ENCODE results near the gene SLC37A1. TPM values are rescaled to one million over a fixed set of nuclear protein-coding genes. Genes with fewer than 3 reads are reported as not detected.

The SLC37A1 gene
- total RNA-seq, 1 donor from 2014 or later: 5.0 TPM

DNA sequence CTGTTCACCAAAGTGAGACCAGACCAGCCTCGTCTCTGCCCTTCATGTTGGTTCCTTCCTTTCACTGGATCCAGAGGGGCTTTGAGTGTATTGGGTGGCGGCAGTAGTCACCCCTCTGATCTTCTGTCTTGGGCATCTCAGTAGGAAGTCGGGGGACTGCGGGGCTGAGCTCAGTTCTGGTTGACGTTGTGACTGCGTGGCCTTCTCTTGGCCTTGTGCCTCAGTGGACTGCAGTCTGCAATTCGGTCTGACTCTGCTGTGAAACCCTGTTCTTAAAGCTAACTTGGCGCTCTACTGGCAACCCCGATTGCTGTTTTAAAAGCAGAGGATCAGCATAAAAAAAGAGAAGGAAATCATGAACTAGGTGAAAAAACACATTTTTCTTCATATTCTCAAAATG is 56.7 kb downstream of the SLC37A1 start:
- peak; percentile 35 for DNase-seq (ENCODE audit: low spot score)
- ATAC-seq: peak; percentile 10

DNA sequence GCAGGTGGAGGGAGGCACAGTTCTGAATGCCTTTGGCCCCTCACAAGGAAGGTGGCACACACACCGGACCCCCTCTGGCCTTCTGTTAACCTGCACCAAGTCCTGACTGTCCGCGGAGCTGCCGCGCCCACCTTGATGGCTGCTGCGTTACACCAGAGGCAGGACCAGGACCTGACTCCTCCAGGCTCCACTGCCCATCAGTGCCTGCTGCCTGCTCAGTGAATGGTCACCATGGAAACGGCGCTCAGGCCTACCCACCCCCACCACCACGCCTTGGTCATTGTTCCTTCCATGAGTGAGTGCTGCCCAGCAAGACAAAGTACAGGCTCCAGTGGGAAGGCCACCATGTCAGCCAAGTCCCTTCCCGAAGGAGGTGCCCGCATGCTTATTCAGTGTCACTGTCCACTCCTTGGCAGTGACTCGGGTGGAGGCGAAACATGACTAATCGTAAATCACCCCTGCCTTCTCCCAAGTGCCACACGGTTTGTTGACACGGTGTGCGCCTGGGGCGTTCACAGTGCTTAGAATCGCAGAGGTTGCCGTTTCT is 57.3 kb downstream of the SLC37A1 start:
- DNase-seq (ENCODE audit: low spot score): peak; percentile 43
- ATAC-seq: peak; percentile 15

DNA sequence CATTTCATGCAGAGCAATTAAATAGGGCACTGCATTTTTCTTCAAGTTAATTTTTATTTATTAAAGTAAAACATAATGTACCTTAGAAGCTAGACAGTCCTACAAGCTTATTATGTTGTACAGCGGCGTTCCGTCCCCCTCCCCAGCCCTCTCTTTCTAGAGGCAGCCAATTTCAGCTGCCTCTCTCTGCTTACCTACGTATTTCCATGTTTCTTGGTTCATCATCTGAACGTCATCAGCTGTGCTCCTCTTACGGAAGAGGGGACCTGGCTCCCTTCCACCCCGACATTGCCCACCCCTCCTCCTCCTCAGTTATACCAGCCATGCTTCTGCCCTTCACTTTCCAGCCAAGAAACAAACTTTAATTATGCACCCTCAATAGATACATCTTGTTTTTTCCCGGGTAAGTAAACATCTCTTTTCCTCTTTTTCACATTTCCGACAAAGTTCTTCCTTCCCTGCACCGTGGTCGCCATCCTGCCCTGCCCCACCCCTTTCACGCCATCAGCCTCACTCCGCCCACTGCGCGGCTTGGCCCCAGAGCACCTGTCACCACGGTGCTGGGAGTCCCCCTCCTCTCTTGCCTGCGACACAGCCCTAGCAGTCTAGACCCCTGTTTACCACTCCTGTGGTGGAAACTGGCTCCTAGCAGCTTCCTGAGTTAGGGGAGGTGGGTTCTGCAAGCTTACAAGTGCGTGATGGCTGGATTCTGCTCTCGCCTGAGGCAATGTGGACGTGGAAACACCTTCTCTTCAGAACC is 57.9 kb downstream of the SLC37A1 start:
- no peak for ATAC-seq
- peak; percentile 33 for DNase-seq (ENCODE audit: low spot score)

DNA sequence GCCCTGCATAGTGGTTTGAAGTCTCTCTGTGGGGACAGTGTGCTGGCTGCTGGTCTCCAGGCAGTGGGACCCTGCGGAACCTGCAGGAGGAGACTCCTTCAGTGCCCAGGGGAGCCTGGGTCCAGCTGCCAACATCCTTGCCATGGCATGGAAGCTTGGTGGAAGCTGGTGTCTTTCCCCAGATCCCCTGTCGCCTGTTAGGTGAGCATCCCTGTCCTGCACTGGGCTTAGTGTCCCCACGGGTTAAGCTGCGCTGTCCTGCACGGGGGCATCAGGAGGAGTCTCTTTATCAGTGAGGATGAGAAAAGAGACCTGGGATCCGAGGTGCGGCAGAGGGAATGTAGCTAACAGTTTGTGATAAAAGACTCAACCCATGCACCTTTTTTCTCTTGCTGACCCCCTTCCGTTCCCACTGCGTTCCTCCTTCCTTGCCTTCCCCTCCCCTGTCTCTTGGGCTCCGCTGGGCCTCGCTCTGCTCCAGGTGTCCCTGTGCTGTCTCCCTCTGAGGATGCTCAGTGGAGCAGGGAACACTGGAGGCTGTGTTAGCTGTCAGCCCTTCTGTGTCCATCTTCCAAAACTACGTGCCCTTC is 59.3 kb downstream of the SLC37A1 start:
- peak; percentile 41 for DNase-seq (ENCODE audit: low spot score)
- no peak for ATAC-seq

DNA sequence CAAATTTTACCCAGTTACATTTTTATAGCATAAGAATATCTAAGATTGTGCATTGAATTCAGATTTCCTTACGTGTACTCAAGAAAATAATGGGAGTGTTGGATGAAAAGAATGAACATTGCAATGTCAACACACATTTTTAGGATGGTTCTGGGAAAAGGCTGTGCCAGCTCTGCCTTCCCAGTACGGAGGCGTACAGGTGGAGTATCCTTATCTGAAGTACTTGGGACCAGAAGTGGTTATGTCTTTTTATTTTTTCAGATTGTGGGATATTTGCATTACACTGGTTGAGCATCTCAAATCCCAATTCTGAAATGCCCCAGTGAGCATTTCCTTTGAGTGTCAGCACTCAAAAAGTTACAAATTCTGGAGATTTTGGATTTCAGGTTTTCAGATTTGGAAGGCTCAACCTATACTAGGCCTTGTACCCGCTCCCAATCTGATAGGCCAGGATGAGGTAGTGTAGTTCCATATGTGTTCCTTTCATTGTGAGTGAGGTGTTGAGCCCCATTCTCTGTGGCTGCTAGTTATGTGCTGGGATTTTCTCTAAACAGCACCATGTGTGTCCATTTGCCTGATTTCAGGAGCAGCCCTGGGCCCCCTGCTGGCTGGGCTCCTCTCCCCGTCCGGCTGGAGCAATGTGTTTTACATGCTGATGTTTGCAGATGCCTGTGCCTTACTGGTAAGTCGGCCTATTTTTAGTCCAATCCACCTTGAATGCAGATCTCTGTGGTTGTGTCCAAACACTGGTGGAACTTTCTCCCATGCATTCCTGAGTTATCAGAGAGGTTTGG is 60.8 kb downstream of the SLC37A1 start:
- peak; percentile 69 for ATAC-seq
- DNase-seq (ENCODE audit: low spot score): peak; percentile 47

DNA sequence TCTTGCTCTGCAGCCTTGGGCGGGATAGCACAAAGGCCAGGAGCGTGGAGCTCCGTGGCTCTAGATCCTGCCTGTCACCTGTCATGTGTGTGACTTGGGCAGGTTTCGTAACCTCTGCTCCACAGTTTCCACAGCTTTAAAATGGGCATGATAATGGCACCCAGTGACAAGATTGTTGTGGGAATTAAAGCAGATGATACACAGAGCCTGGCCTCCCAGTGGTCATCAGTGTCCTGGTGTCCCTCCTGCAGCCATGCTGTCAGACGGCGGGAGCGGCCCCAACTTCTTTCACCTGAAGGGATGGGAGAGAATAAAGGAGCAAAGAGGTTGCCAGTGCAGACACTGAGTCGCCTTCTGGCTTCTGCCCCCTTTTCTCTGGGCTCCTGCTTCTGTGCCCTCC is 61.5 kb downstream of the SLC37A1 start:
- ATAC-seq: no peak
- peak; percentile 35 for DNase-seq (ENCODE audit: low spot score)

DNA sequence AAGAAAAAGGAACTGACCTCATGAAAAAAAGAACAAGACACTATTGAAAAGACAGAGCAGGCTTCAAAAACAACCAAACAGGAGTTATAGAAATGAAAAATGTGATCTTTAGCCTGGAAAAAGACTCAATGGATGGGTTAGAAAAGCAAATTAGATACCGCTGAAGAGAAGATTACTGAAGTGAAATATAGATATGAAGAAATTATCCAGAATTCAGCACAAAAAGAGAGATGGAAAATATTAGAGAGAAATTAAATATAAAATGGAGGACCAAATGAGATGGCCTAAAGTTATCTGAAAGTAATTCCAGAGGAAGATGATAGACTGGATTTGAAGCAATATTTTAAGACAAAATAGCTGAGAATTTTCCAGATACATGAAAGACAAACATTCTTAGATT is 63.0 kb downstream of the SLC37A1 start:
- DNase-seq (ENCODE audit: low spot score) (no peak), ATAC-seq (no peak)

DNA sequence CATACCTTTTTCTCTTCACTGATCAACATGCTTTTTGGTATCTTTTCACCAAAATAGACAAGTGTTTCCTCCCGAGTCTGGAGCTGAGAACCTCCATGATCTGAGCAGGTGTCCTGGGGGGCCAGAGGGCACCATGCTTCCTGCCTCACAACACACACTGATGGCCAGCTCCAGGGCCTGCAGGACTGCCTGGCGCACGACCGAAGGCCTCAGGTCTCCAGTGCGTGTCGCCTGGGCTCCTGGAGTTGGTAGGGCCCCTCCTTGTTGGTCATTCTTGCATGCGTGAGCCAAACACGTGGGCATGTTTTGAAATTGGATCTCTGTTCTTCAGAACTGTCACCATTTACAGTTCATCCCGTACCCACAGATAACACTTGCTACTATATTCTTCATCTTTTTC is 64.4 kb downstream of the SLC37A1 start:
- no peak for ATAC-seq
- DNase-seq (ENCODE audit: low spot score): no peak

DNA sequence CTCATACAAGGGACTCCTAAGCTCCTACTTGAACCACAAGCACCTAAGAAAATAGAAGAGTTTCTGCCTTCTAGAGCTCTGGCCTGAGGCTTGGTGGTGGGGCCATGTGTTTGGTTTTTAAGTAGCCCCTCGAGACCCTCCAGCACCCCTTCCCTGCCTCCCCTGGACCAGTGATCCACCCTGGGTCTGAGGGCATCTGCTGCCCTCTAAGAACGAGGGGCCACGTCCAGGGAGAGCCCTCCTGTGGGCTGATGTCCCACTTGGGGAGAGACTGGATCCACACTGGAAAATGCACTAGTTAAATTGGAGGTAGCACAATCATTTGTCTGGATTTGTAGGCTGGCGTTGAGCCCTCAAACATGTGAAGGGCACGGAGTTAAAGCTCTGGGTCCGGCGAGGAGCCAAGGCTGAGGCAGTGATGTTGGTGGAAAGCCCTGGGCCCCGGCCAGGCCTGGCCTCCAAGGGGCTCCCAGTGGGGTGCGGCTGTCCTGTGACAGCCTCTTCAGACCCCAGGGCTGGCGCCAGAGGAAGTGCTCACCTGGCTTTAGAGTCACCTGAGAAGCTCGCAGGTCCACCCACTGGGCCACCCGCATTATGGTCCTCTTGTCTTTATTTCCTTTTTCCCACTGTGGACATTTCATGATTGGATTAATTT is 65.2 kb downstream of the SLC37A1 start:
- DNase-seq (ENCODE audit: low spot score): no peak
- no peak for ATAC-seq

DNA sequence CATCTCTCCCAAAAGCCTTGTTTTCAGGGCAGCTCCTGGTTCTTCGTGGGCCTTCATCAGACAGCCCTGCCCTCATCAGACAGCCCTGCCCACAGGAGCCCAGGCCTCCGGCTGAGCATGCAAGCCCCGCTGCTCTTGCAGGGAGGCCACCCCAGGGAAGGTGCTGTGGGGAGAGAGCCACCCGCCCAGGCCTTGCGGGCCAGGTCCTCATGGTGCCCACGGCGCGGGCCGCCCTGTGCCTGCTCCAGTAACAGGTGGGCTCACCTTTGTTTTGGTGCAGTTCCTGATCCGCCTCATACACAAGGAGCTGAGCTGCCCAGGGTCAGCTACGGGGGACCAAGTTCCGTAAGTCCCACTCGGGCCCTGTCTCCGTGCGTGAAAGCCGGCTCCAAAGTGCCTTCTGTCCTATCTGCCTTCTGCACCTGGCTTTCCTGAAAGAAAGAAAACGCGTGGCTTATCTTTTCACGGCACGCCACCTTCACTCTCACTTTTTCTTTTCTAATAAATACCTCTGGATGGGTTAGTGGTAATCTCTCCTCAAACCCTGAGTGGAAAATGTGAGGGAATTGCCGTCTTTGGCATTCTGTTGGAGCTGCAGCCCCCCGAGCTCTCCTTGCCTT is 65.9 kb downstream of the SLC37A1 start:
- DNase-seq (ENCODE audit: low spot score) (no peak), ATAC-seq (no peak)

DNA sequence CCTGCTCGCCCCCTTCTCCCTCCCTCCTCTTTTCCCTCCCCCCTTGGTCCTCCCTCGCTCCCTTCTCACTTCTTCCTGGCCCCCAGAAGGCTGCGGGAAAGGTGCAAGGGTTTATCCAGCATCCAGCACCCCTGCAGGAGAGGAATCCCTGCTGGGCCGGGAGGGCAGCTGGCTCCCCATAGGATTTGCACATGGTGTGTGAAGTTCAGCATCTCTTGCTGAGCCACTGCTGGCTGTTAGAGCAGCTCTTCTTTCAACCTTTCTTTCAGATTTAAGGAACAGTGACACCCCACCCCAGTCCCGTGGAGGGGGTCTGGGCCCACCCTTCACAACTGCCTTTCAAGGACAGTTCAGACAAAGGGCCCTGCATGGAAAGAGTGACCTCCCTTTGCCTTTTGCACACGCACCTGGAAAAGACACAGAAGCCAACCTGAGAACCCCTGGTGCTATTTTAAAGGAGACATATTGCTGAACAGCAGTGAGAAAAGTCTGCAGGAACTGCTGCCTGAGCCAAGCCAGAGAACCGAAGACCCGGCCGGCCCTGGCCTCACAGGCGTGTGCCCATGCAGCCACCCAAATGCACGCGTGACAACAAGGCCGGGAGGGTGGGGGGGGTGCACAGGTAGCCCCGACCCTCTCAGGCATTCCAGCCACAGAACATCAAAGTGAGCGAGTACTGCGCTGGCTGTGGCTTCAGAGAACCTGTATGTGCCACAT is 66.6 kb downstream of the SLC37A1 start:
- DNase-seq (ENCODE audit: low spot score): no peak

DNA sequence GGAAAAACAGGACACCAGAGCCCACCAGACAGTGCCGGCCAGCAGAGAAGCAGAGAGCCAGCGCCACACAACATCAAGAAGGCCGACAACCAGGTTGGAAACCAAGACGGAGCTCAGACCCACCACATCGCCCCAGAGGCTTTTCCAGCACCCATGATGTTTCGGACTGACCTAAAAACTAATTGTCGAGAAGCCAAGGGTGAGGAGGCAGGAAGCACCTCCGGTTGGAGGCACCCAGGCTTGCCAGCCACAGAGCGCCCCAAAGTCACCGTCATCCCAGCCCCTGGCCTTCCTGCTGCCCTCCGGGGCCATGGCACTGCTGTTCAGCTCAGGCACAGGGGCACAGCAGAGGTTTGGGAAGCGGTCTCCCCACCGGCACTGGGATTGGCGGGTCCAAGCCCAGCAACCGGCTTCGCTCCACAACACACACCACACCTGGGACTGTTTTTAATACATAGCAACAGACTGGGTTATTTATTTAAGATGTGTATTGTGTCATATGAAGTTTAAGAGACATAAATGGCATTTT is 67.2 kb downstream of the SLC37A1 start:
- DNase-seq (ENCODE audit: low spot score) (no peak), ATAC-seq (no peak)

More for the DNA sequence above, 66.6 kb downstream of the SLC37A1 start:
- no peak for ATAC-seq

DNA sequence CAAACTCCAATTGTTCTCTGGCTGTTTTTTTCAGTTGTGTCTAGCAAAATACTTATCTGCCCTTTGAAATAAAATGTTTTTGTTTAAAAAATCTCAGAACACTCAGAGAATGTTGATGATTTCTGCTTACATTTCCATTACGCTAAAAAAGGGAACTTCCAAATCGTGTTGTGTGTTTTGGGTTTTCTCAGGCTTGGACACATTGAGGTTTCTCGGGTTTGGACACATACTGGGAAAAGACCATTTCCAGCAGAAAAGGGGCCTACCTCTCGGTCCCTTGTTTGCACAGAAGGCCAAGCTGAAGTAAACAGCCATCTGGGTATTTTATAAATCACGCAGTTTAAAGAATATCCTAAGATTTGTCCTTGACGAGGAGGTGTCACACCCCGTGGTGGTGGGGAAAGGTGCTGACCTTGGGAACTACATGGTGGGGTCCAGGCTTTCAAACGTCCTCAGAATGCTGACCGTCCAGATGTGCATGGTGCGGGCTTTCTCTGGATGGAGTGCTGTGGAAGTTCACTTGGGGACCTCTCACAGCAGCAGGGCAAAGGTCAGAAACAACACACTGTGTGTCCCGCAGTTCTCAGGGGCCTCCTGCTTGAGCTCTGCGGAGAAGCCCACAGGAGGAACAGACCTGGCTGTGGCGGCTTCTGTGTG is 67.8 kb downstream of the SLC37A1 start:
- ATAC-seq: no peak
- DNase-seq (ENCODE audit: low spot score): no peak

DNA sequence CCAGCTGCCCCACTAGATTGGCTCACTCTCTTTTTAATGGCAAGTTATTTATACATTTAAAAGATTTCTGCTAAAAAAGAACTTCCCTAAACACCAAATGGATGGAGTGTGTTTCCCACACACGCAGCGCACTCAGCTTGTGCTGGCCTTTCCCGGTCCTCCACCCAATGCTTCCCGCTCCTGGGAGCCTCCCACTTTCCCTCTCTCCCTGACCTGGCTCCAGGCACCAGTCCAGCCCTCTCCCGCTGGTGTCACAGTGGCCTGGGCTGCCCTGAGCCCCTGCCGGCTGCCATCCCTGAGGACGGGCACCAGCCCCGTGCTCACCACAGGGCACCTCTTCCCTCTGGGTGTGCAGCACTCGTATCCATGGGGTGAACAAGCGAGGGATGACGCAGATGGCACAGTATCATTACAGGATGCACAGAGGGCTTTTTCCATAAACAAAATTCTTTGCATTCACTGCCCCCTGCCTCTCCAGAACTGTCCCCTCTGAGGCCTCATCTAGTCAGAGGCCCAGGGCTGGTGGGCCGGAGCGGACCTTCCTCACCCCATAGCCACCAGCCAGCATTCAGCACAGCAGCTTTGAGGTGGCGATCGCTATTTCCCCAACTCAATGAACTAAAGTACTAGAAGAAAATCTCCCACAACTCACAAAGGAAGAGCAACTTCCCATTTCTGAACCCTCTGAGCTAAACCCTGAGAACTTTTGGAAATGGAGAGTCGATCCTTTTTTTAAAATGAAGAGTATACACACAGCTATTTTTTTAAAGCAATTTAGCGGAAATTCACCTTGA is 68.5 kb downstream of the SLC37A1 start:
- peak; percentile 10 for ATAC-seq
- no peak for DNase-seq (ENCODE audit: low spot score)

DNA sequence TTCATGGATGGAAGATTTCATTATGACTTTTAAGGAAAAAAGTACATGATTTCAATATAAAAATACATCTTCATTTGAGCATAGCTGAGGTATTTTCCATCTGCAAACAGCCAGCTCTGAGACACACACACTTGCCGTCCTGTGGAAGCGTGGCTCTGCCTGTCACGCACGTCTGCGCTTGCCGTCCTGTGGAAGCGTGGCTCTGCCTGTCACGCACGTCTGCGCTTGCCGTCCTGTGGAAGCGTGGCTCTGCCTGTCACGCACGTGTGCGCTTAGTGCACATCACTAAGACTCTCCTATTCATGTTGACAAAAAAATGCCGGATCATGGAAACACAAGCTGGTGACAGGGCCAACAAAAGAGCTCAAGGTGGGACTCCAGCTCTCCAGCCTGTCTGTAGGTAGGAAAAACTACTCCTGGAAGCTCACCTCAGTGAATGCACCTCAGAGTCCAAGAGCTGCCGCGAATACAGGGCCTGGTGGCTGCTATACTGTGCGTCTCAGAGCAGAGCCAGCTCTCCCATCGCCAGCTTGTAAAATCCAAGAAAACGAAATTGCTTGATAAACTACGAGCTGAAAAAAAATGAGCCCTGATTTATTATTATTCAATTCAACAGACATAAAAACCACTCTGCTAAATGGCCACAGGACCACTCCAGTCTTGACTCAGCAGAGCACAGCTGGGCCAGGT is 69.3 kb downstream of the SLC37A1 start:
- DNase-seq (ENCODE audit: low spot score) (no peak), ATAC-seq (no peak)

DNA sequence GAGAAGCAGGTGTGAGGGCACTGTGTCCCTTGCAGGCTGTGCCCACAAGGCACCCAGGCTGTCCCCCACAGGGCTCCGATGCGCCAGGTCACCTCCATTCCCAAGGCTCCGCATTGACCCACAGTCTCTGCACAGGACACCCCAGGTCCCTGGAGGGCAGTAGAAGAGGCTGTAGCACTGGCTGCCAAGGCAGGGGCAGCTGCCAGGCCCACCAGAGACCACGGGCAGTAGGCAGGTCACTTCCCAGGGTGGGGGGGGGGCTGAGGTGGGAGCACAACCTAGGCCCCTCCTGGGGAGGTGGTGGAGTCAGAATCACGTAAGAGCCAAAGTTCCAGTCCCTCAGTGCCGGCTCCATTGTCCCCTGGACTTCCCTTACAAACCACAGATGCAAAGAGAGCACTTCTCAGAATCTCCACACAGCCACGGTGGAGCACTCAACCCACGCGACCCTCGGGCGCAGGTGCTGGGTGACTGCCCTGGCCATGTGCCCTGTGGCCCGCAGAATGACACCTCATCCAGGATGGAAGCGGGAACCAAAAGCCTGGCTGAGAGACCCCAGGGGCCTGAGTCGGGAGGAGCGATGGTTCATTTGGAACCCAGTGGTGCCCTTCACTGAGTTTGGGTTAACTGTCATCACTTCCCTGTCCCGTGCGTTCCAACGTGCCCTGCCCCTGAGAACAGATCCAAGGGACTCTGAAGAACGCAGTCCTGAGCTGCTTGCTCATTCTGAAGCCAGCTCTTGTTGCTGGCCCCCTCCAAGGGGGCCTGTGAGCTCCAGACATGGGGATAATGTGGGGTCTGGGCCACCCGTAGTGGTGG is 70.0 kb downstream of the SLC37A1 start:
- no peak for ATAC-seq

DNA sequence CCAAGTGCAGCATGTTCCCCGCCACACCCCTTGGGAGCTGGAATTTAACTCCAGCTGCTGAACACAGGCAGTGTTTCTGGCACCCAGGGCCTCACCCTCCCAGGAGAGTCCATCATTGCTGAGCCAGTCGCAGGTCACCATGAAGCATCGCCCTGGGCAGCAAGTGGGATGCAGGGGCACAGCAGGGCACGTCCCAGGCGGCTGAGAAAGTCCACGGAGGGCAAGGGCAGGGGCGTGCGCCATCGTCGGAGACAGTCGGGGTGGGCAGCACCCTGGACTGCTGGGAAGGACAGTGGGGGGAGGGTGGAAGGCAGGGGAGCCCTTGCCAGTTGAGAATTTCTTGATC is 70.6 kb downstream of the SLC37A1 start:
- no peak for DNase-seq (ENCODE audit: low spot score)
- ATAC-seq: no peak

More for the DNA sequence above, 70.0 kb downstream of the SLC37A1 start:
- no peak for DNase-seq (ENCODE audit: low spot score)
